SK-MEL-5 (cell line): ENCODE data around the gene PFKFB3. TPM values are rescaled to one million over a fixed set of nuclear protein-coding genes. Genes with fewer than 3 reads are reported as not detected.
A peak's percentile ranks its signal among the peaks of the same experiment; 100 is the strongest.

Source experiments
- DNase-seq: peaks from one replicate; pipeline ENCODE4 v3.0.0-alpha.2; 2016; ENCODE audit warnings: low read depth, low spot score
- in situ Hi-C: cut with HindIII; loops from 2 replicates; pipeline ENCODE4 v1.10.0; 2016; ENCODE audit warnings: low sequenced_read_pairs, high pct_unique_total_duplicates, low pct_unique_long_range_greater_than_20kb
- total RNA-seq: library from RNA; depleted of rRNA; stranded (reverse); fragments of >200 nt; shearing (Covaris generic); gene quantifications from 2 replicates; pipeline ENCODE4 v1.2.3, GENCODE V29; 2014

The PFKFB3 gene
- total RNA-seq, 1 experiment from 2014 or later, result 17.9 TPM

GRCh38 chr10:6212806-6213205 lies 10.1 kb downstream of the PFKFB3 start:
- in situ Hi-C loops, result no loop called here
- DNase-seq, result no peak

DNA sequence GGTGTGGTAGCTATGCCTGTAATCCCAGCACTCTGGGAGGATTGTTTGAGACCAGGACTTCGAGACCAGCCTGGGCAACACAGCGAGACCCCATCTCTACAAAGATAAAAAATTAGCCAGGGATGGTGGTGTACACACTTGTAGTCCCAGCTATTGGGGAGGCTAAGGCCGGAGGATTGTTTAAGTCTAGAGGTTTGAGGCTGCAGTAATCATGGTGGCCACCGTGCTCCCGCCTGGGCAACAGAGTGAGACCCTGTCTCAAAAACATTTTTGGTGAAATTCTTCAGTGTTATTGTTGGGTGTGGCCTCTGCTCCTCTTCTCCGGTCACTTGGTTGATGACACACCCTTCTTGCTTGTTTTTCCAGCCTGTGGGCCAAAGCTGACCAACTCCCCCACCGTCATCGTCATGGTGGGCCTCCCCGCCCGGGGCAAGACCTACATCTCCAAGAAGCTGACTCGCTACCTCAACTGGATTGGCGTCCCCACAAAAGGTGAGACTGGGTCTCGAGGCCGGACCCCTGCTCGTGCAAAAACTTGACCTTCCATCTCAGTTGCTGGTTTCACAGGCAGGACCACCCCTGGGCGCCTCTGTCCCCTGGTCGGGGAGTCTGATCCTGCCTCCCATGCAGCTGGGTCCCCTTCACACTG lies 10.6 kb downstream of the PFKFB3 start:
- in situ Hi-C loops, result no loop called here
- no peak for DNase-seq

- DNase-seq, result no peak
- in situ Hi-C loops, result no loop called here
Measured at GRCh38 chr10:6213908-6214307, 11.2 kb downstream of the PFKFB3 start.

DNA sequence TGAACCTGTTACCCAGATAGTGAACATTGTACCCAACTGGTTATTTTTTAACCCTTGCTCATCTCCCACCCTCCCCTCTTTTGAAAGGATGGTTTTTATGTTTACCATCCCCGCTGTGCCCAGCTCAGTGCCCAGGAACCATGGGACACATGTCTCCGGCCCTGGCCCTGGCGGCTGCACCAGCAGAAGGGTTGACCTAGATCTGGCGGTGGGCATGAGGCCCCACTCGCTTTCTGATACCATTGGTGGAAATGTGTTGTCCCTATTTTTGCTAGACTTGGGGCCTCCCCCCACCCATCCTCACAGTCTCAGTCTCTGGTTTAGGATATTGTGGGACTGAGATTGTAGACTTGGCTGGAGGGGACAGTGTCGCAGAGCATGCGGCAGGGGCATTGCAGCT lies 11.9 kb downstream of the PFKFB3 start:
- no peak for DNase-seq
- in situ Hi-C loops, result no loop called here

DNA sequence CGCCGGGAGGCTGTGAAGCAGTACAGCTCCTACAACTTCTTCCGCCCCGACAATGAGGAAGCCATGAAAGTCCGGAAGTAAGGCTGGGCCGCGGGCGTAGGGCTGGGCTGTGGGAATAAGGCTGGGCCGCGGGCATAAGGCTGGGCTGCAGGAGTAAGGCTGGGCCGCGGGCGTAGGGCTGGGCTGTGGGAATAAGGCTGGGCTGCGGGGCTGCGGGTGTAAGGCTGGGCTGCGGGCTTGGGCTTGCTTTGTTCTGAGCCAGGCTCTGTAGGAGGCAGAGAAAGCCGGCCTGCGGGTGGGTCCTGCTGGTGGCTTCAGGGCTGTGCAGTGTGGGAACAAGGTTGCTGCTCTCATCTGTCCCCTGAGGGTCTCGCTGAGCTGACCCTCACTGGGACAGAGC lies 12.5 kb downstream of the PFKFB3 start:
- in situ Hi-C loops, result no loop called here
- DNase-seq, result no peak

- in situ Hi-C loops, result no loop called here
- DNase-seq, result no peak
Measured at GRCh38 chr10:6215683-6216484, 13.2 kb downstream of the PFKFB3 start.

GRCh38 chr10:6216916-6217315 lies 14.2 kb downstream of the PFKFB3 start:
- DNase-seq, result no peak
- in situ Hi-C loops, result no loop called here

DNA sequence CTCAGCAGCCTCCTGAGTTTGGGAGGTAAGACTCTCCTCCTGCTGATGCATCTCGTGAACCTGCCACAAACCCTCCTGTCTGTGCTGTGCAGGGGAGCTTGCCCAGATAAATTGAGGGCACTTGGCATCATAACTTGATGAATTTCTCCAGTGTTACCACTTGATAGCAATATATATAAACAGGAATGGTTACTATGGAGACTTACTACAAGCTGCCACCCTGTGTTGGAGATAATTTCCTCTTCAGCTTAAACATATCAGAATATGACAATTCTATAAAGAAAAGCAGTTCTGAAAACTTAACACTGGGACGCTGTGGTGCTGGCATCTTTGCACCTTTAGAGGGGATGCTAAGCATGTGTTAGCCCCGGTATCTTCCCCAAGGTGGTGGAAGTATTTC lies 14.9 kb downstream of the PFKFB3 start:
- DNase-seq, result no peak
- in situ Hi-C loops, result no loop called here

- in situ Hi-C loops, result no loop called here
- DNase-seq, result peak; percentile 88
Measured at GRCh38 chr10:6218692-6219493, 16.2 kb downstream of the PFKFB3 start.

DNA sequence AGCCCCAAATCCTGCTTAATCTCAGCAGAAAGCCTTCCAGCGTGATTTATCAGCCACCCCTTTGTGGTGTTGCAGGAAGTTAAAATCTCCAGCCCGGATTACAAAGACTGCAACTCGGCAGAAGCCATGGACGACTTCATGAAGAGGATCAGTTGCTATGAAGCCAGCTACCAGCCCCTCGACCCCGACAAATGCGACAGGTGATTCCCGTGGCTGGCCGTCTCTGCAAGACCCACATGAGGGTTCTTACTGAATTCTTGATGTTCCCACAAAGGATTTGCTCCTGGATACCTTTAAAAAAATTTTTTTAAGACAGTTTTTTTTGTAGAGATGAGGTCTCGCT lies 16.7 kb downstream of the PFKFB3 start:
- DNase-seq, result no peak
- in situ Hi-C loops, result no loop called here

DNA sequence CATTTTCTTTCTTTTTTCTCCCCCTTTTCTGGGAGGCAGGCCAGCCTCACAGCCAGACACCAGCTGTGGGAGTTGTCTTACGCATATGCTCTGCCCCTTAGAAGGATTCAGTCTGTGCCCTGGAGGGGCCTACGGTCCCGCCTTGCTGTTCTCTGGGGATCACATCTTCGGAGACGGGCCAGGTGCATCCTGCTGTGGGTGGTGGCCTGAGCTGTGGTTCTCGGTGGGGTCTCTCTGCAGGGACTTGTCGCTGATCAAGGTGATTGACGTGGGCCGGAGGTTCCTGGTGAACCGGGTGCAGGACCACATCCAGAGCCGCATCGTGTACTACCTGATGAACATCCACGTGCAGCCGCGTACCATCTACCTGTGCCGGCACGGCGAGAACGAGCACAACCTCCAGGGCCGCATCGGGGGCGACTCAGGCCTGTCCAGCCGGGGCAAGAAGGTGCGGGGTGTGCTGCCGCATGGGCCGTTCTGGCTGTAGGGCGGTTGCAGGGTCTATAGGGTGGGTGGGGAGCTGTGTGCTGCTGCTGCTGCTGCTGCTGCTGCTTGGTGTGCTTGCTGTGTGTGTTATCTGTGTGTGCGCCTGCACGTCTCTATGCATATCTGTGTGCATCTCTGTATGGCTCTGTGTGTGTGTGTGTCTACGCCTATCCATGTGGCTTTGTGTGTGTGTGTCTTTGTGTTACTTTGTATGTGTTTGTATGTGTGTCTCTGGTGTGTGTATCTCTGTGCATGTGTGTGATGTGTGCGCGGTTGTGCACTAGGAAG lies 17.9 kb downstream of the PFKFB3 start:
- in situ Hi-C loops, result no loop called here
- DNase-seq, result no peak

DNA sequence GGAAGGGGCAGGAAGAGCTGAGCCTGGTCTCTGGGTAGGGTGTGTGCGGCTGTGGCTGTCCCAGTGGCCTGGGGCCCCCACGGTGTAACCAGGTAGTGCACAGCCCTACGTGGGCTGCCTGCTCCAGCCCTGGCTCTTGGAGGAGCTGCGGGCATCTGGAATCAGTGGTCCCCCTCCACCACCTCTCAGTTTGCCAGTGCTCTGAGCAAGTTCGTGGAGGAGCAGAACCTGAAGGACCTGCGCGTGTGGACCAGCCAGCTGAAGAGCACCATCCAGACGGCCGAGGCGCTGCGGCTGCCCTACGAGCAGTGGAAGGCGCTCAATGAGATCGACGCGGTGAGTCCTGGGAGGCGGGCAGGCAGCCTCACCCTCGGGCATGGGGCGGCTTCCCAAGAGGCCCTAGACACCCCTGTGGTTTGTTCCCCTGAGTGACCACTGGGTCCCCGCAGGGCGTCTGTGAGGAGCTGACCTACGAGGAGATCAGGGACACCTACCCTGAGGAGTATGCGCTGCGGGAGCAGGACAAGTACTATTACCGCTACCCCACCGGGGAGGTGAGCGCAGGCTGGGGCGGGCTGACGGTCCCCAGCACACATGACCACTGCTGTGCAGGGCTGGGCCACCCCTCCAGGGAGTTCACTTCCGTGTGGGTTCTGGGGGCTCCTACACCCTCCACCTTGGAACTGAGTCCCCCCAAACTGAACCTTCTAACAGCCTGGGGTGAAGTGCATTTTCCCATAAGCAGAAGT lies 18.6 kb downstream of the PFKFB3 start:
- no peak for DNase-seq
- in situ Hi-C loops, result no loop called here

DNA sequence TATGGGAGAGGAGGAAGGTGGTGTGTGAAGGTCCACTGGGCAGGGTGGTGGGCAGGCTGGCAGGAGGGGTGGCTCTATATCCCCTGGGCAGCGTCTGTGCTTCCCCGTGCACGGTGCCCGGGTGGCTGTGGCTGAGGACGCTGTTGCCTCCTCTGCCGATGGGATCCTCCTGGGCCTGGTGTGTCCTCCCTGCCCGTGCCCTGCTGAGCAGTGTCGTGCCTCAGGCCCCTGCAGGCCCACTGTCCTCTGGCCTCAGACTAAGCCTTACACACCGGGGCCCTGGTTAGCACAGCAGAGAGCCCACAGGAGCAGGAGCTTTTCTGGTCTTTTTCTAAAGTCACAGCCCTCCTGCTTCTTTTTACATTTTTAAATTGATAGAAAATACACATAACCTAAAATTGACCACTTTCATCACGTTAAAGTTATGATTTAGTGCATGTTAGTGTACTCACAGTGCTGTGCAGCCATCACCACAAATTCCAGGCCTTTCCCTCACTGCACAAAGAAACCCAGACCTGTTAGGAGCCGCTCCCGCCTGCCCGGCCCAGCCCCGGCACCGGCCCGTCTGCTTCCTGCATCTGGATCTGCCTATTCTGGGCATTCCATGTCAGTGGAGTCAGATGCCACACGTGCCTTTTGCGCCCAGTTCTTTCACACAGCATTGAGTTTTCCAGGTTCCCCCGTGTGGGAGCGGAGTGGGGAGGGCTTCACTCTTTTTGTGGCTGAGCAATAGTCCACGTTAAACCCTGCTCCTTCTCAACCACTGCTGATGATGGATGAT lies 19.4 kb downstream of the PFKFB3 start:
- in situ Hi-C loops, result no loop called here
- no peak for DNase-seq

DNA sequence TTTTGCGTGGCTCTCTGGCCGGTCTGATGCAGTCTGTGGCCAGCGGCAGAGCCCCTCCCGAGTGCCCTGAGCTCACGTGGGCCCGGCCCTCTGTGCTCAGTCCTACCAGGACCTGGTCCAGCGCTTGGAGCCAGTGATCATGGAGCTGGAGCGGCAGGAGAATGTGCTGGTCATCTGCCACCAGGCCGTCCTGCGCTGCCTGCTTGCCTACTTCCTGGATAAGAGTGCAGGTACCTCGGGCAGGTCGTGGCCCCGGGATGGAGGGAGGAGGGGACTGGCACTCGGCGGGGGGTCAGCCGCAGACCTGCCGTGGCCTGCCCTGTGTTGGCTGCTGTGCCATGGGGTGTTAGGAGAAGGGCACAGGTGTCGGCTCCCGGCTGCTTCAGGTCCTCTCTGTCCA lies 20.0 kb downstream of the PFKFB3 start:
- in situ Hi-C loops, result no loop called here
- DNase-seq, result no peak

GRCh38 chr10:6223981-6224380 lies 21.2 kb downstream of the PFKFB3 start:
- DNase-seq, result no peak
- in situ Hi-C loops, result no loop called here

DNA sequence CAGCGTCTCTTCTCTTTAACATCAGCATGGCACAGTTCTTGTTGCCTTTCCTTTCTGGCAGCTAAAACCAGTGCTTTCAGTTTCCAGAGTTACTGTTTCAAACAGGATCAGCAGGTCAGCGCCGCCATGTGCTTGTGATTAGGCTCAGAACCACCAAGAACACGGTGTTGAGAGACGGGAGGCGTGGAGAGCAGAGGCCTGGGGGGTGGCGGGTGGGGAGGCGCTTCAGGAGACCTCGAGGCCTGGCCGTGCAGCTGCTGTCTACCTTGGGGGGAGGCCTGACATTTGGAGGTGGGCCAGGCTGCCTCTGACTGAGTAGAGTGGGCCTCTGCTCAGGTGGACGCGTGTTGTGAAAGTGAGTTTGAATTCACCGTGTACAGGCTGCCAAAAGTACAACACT lies 22.0 kb downstream of the PFKFB3 start:
- in situ Hi-C loops, result no loop called here
- DNase-seq, result no peak
